PFSK-1 (cell line): ENCODE data around the gene HOXB2.

Experiments
- FOXP2 ChIP-seq: optimal IDR thresholded peaks from 2 replicates; pipeline ENCODE3; 2011; ENCODE audit warnings: borderline replicate concordance, control low read depth, inconsistent platforms; ENCODE audit not compliant: insufficient read depth; ENCODE audit errors: extremely low read length, extremely low read depth
- POLR2AphosphoS5 ChIP-seq: IDR thresholded peaks from 2 replicates; pipeline ENCODE4 v1.6.1; 2012; ENCODE audit warnings: low read depth, mild to moderate bottlenecking, control low read depth, low read length, moderate library complexity
- SIN3A ChIP-seq: IDR thresholded peaks from 2 replicates; pipeline ENCODE4 v1.6.1; 2012; ENCODE audit warnings: mild to moderate bottlenecking, low read length, moderate library complexity, borderline replicate concordance; ENCODE audit not compliant: insufficient read depth
- TAF1 ChIP-seq: IDR thresholded peaks from 2 replicates; pipeline ENCODE4 v1.6.1; 2012; ENCODE audit warnings: low read length, control low read depth, borderline replicate concordance; ENCODE audit not compliant: insufficient read depth
- TF ChIP-seq, protein P1 (sequence below), 2 experiments: IDR thresholded peaks; 2 replicates each; pipeline versions ENCODE4 v1.6.1 to v1.8.0; 2011 to 2012; ENCODE audit warnings: low read depth in 2 of 2, low read length in 2 of 2, control low read depth in 1 of 2, inconsistent platforms in 1 of 2, mild to moderate bottlenecking in 1 of 2, moderate library complexity in 1 of 2; ENCODE audit not compliant: insufficient read depth in 1 of 2

HOXB2 gene

GRCh38 chr17:48575066-48575582, 30.2 kb upstream of the HOXB2 start:
- TF ChIP-seq SIN3A (no peak), FOXP2 (no peak), TAF1 (no peak), POLR2AphosphoS5 (no peak)
- TF ChIP-seq, protein P1, sequence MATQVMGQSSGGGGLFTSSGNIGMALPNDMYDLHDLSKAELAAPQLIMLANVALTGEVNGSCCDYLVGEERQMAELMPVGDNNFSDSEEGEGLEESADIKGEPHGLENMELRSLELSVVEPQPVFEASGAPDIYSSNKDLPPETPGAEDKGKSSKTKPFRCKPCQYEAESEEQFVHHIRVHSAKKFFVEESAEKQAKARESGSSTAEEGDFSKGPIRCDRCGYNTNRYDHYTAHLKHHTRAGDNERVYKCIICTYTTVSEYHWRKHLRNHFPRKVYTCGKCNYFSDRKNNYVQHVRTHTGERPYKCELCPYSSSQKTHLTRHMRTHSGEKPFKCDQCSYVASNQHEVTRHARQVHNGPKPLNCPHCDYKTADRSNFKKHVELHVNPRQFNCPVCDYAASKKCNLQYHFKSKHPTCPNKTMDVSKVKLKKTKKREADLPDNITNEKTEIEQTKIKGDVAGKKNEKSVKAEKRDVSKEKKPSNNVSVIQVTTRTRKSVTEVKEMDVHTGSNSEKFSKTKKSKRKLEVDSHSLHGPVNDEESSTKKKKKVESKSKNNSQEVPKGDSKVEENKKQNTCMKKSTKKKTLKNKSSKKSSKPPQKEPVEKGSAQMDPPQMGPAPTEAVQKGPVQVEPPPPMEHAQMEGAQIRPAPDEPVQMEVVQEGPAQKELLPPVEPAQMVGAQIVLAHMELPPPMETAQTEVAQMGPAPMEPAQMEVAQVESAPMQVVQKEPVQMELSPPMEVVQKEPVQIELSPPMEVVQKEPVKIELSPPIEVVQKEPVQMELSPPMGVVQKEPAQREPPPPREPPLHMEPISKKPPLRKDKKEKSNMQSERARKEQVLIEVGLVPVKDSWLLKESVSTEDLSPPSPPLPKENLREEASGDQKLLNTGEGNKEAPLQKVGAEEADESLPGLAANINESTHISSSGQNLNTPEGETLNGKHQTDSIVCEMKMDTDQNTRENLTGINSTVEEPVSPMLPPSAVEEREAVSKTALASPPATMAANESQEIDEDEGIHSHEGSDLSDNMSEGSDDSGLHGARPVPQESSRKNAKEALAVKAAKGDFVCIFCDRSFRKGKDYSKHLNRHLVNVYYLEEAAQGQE (IDR thresholded peaks at IDR 0.05; ENCODE audit: insufficient read depth in 1 of 2, low read depth in 2 of 2, low read length in 2 of 2), result no peak

- no peak for TF ChIP-seq TAF1
- TF ChIP-seq SIN3A, result no peak
- TF ChIP-seq, protein P1 (IDR thresholded peaks at IDR 0.05; ENCODE audit: insufficient read depth in 1 of 2, low read depth in 2 of 2, low read length in 2 of 2), result no peak
- TF ChIP-seq FOXP2, result no peak
- no peak for TF ChIP-seq POLR2AphosphoS5
Measured at GRCh38 chr17:48574505-48575065, 29.7 kb upstream of the HOXB2 start.

DNA sequence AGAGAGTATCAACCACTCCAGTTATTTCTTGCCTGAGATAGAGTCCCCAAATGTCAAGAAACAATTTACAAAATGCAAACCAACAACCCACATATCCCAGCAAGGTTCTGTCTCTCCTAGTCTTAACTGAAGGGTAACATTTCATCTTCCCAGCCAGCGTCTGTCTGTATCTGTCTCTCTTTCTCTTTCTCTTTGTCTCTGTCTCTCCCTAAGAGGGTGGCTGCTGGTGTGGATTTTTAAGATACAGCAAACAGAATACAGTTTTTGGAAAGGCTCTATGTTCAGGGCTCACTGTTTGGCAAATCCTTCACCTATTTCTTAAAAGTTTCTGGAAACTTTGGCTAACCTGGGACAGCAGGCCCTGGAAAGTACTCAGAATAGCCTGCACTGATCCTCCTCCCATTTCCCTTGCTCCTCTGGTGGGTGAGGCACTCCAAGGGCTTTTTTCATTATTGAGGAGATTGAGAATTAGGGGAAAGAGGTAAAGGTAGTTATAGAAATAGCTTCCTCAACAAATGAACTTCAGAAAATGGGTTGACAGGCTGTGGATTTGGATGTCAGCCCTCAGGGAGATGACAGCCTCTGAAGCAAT, 27.0 kb upstream of the HOXB2 start:
- TF ChIP-seq SIN3A, result no peak
- TF ChIP-seq POLR2AphosphoS5, result no peak
- TF ChIP-seq, protein P1 (IDR thresholded peaks at IDR 0.05; ENCODE audit: insufficient read depth in 1 of 2, low read depth in 2 of 2, low read length in 2 of 2), result no peak
- no peak for TF ChIP-seq FOXP2
- TF ChIP-seq TAF1, result no peak

GRCh38 chr17:48571024-48571818, 26.3 kb upstream of the HOXB2 start:
- no peak for TF ChIP-seq SIN3A
- no peak for TF ChIP-seq FOXP2
- TF ChIP-seq POLR2AphosphoS5, result no peak
- TF ChIP-seq TAF1, result no peak
- TF ChIP-seq, protein P1 (IDR thresholded peaks at IDR 0.05; ENCODE audit: insufficient read depth in 1 of 2, low read depth in 2 of 2, low read length in 2 of 2), result no peak
